ENCODE measurements around the gene SORBS2.

DNA sequence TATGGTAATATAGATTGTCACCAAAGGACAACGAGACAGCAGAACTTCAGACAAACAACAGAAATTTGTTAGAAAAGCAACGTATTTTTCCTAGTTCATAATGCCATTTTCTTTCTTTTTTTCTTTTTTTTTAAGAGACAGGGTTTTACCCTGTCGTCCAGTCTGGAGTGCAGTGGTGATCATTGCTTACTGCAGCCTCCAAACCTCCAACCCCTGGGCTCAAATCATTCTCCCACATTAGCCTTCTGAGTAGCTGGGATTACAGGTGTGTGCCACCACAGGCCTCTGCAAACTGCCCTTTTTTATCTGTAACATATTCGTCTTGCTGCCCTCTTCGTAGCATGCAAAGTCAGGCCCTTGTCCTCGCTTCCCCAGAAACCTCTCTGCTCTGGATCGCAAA, 160.1 kb downstream of the SORBS2 start:
- TF ChIP-seq CEBPB (IDR thresholded peaks at IDR 0.05; ENCODE audit: low read depth, low read length) (no peak), RCOR1 (IDR thresholded peaks at IDR 0.05; ENCODE audit: insufficient replicate concordance, low read length) (no peak), FOS (IDR thresholded peaks at IDR 0.05; ENCODE audit: low read depth, low read length) (no peak), RFX5 (IDR thresholded peaks at IDR 0.05; ENCODE audit: low read depth, low read length) (no peak), MAFK (IDR thresholded peaks at IDR 0.05; ENCODE audit: low read depth, low read length) (no peak), RAD21 (IDR thresholded peaks at IDR 0.05; ENCODE audit: low read length) (no peak), POLR2A (IDR thresholded peaks at IDR 0.05; ENCODE audit: low read depth, low read length) (no peak), MXI1 (IDR thresholded peaks at IDR 0.05; ENCODE audit: borderline replicate concordance, low read depth, low read length) (no peak), CHD1 (IDR thresholded peaks at IDR 0.05; ENCODE audit: low read depth, low read length) (no peak), BHLHE40 (IDR thresholded peaks at IDR 0.05; ENCODE audit: low read depth, low read length) (no peak)
- TF ChIP-seq, protein P1, sequence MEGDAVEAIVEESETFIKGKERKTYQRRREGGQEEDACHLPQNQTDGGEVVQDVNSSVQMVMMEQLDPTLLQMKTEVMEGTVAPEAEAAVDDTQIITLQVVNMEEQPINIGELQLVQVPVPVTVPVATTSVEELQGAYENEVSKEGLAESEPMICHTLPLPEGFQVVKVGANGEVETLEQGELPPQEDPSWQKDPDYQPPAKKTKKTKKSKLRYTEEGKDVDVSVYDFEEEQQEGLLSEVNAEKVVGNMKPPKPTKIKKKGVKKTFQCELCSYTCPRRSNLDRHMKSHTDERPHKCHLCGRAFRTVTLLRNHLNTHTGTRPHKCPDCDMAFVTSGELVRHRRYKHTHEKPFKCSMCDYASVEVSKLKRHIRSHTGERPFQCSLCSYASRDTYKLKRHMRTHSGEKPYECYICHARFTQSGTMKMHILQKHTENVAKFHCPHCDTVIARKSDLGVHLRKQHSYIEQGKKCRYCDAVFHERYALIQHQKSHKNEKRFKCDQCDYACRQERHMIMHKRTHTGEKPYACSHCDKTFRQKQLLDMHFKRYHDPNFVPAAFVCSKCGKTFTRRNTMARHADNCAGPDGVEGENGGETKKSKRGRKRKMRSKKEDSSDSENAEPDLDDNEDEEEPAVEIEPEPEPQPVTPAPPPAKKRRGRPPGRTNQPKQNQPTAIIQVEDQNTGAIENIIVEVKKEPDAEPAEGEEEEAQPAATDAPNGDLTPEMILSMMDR (conservative IDR thresholded peaks at IDR 0.05; ENCODE audit: low read depth, low read length), result no peak
- TF ChIP-seq, protein P2, sequence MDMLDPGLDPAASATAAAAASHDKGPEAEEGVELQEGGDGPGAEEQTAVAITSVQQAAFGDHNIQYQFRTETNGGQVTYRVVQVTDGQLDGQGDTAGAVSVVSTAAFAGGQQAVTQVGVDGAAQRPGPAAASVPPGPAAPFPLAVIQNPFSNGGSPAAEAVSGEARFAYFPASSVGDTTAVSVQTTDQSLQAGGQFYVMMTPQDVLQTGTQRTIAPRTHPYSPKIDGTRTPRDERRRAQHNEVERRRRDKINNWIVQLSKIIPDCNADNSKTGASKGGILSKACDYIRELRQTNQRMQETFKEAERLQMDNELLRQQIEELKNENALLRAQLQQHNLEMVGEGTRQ (IDR thresholded peaks at IDR 0.05; ENCODE audit: low read depth, low read length), result no peak

All from IMR-90 (cell line).